Activated naive CD4-positive, alpha-beta T cell (primary cell): ENCODE measurements around the gene STARD3.

Experiments used
- DNase-seq, 4 experiments: peaks; one replicate each; lab custom pipeline; 2025; lab: John Stamatoyannopoulos, UW

Gene STARD3

DNA sequence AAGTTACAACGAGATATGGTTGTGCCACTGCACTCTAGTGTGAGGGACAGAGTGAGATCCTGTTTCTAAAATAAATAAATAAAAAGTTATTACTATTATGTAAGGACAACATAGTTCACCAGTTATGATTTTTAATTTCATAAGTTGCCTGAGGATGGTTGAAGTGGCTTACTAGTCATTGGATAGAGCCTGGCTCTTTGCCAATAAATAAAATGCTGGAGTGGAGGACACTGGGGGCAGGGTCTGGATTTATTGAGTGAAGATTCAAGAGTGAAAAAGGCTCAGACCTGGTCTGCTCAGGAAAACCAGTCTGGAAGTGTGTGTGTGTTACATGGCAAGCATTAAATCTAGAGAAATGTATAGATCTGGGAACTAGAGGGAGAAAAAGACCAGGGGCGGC is 2.1 kb downstream of the STARD3 start:
- DNase-seq = no peak

DNA sequence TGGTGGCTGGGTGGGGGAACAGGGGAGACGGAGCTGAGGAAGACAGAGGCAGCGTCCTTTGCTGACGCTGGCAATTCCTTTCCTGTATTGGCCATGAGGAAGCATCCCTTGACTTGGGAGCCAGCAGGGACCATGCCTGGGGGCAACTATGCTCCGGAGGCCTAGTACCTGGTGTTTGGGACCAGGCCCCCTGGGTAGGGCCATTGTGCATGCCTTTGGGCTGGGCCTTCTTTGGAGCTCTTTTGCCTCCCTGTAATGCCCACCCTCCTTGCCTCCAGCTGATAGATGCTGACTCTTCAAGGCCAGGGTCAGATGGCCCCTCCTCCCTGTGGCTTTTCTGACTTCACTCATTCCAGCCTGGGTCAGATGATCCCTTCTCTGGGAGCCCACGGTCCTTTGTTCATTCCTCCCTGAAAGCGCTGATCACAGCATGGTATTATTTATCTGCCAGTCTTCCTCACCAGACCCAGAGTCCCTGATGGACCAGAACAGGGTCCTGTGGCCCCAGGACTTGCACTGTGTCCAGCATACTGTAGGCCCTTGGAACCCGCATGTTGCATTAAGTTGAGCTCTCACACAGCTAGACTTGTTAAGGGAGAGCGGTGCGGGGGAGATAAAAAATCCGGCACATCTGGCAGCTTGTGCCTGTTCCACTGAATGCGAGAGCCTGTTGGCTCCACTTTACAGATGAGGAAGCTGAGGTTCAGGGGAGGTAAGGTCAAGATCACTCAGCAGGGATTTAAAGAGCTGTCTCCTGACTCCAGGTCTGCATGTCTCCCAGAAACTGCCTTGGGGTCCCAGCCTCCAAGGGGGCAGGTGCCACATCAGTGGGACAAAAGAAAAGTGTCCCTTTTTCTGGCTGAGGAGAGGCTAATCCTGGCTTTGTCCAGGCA is 2.9 kb downstream of the STARD3 start:
- DNase-seq = no peak

DNA sequence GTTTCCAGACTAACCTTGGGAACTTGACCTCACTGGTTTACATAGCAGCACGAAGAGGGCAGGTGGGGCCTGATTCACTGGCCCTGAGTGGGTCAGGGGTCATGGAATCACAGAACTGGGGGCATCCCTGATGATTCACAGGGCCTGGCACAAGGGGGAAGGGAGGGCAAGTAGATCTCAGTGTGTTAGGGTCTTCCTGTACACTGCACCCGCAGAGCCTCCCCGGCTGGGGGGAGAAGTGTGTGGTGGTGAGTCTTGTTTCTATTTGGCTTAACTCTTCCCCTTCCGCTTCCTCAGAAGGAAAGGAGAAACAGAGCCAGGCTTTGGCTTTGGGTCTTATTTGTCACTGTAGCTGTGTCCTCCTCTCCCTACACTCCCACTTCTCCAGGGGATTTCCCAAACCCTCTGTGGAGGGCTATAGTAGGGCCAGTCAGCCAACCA is 3.7 kb downstream of the STARD3 start:
- no peak for DNase-seq

DNA sequence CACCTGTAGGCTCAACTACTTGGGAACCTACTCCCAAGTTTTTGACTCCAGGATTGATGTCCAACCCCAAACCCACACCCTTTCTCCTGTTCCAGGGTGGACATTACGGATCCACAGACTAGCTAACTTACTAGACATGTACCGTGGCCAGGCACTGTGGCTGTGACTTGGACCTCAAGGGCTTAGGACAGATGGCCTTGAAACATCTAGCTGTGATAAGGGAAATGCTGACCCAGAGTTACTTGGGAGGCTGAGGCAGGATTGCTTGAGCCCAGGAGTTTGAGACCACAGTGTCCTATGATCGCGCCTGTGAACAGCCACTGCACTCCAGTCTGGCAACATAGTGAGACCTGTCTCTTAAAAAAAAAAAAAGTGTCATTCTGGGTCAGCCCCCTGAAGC is 4.2 kb downstream of the STARD3 start:
- no peak for DNase-seq

DNA sequence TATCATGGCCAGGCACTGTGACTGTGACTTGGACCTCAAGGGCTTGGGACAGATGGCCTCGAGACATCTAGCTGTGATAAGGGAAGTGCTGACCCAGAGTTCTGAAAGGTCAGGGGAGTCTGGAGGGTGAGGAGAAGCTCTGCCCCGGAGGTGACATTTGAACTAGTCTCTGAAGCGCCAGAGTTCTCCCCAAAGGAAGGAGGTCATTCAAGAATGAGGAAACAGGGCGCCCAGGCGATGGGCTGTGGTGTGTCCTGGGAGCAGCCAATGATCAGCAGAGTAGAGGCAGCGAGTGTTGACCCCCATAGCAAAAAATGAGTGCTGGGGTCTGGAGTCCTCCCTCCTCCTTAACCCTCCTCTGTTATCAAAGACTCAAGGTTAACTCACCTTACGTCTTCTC is 4.9 kb downstream of the STARD3 start:
- DNase-seq = no peak

DNA sequence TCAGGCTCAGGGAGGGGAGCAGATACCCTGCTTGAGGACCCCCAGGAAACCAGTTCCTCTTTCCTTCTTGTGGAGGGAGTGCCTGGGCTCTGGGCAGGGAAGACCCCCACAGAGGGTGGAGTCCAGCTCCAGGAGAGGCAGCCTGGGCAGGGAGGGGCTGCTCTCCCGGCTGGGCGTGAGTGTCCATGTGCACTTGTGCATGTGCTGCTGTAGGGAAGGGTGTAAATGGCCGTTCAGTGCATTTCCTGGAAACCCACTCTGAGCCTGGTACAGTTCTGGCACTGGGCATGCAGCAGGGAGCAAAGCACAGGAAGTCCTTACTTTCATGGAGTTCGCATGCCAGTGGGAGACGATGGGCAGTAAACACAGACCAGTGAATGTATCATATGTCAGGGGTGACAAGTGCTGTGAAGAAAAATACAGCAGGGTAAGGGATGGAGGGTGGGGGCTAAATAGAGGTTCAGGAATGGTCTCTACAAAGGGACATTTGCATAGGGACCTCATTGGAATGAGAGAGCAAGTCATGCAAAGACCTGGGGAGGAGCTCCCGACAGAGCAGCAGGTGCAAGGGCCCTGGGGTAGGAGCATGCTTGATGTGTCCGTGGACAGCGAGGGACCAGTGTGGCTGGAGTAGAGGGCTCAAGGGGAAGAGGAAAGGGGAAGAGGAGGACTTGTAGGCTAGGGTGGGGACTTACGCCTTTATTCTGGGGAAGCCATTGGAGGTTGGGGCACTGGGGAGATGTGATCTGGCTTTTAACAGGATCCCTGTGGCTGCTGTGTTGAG is 5.5 kb downstream of the STARD3 start:
- DNase-seq = no peak

DNA sequence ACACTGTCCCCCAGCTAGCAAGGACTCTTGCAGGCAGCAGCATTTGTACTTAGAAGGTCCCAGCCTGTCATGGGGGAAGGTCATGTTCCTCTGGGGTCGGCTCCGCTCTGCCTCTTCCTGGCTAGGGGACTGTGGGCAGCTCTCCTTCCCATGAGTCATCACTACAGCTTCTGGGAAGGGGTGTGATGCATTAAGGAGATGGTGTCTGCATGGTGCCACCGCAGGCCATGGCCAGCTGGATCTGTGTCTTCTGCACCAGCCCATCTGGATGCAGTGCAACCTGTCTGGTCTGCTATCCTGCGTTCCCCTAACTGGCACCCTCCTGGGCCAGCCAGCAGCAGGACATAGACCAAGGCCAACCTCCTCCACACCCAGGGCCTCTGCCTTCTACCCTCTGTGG is 6.3 kb downstream of the STARD3 start:
- no peak for DNase-seq

DNA sequence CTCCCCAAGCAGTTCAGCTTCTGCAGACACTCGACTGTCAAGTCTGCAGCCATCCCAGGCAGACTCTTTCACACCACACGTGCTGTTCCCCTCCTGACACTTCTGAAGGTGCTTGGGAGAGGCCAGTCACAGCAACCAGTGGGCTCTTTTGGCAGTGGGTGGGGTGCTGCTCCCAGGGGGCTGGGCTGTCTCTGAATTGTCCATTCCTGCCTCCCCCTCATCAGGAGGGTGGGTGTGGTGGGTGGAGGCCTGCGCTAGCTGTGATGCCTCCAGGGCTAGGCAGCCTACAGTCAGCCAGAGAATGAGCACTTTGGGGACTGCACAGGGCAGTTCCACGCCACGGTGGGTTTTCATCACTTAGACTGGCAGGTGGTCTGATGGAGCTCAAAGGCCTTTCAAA is 10.3 kb downstream of the STARD3 start:
- DNase-seq = no peak

DNA sequence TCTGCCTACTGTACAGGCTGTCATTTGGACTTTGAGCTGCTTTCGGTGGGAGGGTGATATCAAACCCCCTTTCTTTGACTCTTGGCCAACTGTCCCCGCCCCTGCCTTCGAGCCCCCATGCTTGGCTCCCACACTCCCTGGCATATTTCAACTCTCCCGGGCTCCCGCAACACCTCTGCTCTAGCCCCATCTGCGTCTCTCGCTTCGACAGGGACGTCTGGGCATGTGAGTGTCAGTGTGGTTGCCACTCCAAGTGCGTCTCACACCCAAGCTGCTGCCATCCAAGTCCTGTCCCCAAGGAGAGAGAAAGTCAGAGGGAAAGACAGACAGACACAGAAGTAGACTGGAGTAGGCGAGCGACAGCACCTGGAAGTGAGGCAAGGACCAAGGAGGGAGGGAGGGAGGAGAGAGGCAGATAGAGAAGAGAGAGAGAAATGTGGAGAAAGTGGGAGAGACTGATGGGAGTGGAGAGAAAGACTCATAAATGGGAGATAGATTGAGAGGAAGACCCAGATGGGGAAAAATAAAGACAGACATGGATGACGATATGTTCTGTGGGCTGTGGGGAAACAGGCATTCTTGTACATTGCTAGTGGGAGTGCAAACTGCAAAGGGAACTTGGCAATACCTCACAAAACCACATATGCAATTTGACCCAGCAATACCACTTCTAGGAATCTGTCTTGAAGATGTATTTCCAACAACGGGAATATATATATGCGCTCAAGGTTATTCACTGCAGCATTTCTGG is 11.8 kb downstream of the STARD3 start:
- DNase-seq = no peak

DNA sequence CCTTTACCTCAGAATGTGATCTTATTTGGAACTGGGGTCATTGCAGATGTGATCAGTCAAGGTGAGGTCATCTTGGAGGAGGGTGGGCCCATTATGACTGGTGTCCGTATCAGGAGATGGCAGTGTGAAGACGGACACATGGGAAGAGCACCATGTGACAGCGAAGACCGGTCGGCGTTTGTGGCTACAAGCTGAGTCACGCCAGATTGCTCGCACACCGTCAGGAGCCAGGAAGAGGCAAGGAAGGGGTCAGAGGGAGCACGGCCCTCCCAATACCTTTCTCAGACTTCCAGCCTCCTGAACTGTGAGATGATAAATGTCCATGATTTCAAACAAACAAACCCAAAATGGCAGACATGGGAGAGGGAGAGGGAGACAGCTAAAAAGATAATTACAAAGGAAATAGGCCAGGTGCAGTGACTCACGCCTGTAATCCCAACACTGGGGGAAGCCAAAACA is 13.2 kb downstream of the STARD3 start:
- DNase-seq = no peak

DNA sequence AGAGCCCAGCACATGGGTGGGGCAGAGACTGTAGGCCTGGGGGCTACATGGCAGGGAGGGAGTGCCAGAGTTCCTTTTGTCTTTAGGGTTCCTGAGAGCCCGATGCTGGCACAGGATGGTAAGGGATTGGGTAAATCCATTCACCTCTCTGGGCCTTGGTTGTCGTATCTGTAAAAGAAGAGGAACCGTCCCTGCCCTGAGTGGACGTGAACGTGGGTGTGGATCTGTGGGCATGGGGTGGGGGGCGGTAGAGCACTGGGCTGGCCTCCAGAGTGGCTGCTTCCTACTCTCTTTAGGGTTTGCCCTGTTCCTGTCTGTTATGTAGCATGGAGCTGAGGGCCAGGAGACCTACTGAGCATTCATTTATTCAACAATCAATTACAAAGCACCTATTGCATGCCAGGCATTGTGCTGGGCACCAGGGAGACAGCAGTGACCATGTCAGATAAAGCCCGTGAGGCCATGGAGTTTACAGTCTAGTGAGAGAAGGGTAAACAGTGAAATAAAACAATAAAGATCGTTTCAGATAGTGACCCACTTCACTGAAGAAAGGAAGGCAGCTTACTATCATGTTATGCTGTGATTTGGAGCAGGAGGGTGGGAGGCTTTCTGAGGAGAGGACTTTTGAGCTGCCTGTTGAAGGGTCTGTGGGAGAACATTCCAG is 15.1 kb downstream of the STARD3 start:
- no peak for DNase-seq

DNA sequence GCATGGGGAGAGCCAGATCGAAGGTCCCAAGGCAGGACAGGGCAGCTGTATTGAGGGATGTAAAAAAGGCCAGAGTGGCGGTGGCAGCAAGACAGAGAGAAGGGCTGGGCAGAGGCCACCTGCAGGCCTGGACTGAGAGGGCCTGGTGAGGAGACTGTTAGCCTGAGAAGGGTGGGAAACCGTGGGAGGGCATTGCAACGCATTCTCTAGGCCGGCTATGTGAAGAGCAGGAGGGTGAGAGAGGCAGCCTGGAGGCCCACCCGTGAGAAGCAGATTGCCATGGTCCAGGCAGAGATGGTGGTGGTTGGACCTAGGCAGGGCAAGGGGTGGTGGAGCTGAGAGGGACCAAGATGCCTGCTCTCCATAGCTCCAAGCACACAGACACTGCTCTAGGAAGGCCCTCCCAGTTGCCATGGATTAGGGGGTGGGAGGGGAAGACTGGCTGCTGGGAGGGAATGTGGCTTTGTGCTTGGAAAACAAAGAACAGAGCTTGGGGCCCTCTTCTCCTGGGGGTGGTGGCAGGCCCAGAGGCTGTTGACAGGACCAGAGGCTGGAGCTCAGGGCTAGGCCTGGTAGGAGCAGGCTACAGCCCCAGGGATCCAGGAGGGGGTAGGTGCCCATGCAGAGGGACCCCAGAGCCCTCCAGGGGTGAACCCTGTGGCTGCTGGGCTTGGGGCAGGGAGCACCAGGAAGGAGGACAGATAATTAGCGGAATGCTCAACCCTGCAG is 15.8 kb downstream of the STARD3 start:
- no peak for DNase-seq

DNA sequence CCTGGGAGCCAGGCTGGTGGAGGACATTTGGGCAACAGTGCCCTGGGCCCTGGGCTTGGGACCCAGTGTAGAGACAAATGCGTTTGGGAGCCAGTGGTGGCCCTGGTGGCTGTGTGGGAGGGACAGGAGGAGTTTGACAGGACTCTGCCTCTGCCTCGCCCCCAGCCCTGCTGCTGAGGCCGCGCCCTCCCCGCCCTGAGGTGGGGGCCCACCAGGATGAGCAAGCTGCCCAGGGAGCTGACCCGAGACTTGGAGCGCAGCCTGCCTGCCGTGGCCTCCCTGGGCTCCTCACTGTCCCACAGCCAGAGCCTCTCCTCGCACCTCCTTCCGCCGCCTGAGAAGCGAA is 16.3 kb downstream of the STARD3 start:
- no peak for DNase-seq

DNA sequence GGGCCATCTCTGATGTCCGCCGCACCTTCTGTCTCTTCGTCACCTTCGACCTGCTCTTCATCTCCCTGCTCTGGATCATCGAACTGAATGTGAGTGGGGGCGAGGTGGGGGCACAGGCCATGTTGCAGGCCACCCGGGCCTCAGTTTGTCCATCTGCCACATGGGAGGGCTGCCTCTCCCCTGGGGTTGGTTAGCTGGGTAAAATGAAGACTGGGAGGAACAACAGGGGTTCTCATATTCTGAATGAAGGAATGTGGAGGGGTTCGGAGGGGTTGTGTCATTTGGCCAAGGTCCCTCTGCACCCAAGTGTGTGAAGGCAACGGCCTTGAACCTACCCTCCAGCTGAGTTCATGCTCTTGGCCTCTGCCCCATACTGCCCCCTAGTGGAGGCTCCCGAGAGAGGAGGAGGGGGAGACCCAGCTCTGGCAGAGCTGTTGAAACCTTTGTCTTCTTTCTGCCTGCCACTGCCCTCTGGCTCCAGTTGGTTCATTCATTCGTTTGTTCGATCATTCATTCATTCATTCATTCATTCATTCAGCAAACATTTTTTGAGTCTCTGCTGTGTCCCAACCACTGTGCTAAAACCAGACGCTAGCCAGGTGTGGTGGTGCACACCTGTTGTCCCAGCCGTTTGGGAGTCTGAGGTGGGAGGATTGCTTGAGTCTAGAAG is 16.9 kb downstream of the STARD3 start:
- peak; percentile 42 to 73 (median 63) for DNase-seq

DNA sequence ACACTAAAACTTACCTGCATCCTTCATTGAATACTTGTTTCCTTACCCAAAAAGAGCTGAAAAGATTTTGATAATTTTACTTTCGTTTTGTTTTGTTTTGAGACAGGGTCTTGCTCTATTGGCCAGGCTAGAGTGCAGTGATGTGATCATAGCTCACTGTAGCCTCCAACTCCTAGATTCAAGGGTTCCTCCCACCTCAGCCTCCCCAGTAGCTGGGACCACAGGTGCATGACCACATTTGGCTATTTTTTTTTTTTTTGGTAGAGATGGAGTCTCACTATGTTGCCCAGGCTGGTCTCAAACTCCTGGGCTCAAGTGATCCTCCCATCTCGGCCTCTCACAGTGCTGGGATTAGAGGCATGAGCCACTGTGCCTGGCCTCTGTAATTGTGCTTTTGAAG is 18.2 kb downstream of the STARD3 start:
- no peak for DNase-seq

DNA sequence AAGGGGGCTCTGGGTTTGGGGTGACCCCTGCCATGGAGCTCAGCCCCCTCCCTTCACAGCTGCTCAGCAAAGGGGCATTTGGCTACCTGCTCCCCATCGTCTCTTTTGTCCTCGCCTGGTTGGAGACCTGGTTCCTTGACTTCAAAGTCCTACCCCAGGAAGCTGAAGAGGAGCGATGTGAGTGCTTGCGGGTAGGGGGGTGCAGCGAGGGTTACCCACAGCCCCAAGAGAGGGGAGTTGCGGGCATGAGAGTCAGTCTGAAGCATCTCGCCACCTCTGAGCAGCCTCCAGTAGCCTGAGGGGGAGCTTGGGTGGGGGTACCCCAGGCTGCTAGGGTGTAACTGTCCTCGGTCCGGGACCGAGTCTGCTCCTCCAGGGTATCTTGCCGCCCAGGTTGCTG is 21.4 kb downstream of the STARD3 start:
- DNase-seq = no peak

DNA sequence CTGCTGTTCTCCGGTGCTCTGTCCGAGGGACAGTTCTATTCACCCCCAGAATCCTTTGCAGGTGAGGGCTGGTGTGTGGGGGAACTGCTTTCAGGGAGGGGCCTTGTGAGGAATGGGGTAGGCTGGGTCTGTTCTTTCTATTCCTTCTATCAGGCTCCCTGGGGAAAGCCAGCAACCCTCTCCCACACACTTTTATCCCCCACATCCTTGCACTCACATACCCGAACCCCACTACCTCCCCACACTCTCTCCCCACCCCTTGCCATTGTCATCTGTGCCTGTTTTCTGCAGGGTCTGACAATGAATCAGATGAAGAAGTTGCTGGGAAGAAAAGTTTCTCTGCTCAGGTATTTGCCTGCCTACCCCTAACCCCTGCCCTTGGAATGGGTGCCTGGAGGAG is 21.8 kb downstream of the STARD3 start:
- no peak for DNase-seq

DNA sequence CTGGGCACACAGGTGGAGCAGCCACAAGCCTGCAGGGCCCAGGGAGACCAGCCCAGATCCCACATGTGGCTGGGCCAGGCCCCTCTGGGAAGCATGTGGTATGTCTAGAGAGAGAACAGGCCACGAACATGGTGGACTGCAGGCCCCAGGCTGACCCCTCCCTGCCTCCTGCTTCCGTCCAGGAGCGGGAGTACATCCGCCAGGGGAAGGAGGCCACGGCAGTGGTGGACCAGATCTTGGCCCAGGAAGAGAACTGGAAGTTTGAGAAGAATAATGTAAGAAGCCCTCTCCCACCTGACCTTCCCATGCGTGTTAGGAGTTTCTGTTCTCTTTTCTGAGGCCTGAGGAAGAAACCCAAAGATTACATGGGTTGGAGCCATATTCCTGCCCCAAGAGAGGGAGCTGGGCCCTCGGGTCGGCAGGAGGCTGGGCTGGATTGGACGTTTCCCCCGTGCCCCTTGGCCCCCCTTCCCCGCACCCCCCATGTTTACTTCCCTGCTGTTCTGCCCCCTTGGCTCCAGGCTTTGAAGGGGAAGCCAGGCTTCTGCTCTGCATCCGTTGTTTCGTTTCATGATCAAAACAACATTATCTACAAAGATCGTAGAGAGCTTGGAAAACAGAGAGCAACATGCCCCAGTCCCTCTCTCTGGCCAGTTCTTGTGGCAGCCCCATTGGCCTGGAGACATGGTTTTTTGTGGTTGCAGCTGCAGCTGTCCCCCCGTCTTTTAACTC is 22.5 kb downstream of the STARD3 start:
- no peak for DNase-seq

DNA sequence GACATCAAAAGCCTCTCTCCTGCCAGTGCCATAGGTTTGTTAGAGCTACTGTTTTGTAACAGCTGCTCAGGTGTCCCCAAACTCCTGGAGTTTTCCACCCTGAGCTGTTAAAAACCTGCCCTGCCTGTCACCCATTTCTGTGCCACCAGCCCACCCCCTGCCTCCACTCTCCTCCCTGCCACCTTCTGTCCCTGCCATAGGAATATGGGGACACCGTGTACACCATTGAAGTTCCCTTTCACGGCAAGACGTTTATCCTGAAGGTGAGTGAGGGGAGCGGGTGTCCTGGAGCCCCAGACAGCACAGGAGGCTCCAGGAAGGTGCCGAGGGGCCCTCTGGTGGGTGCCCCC is 23.0 kb downstream of the STARD3 start:
- no peak for DNase-seq
